HG02678 (cell line): ENCODE results near the gene KNOP1.

Experiments
- ATAC-seq: cut with Tn5 transposase; IDR thresholded peaks from one replicate; pipeline ENCODE4 v1.9.1; 2021; ENCODE audit warnings: mild to moderate bottlenecking, moderate library complexity; ENCODE audit not compliant: unreplicated experiment

KNOP1 gene

GRCh38 chr16:19717741-19718623 is at the start of gene KNOP1, which contains the start of gene IQCK:
TSS of gene KNOP1 (minus strand) at chr16:19718227. CDS start at chr16:19715035, 3,192 bp downstream.
TSS of gene IQCK (plus strand) at chr16:19718271. CDS start at chr16:19718307, 36 bp downstream.
- peak; percentile 91 for ATAC-seq

- ATAC-seq = no peak
These were observed 49.5 kb upstream of the KNOP1 start for GRCh38 chr16:19767497-19767896.

DNA sequence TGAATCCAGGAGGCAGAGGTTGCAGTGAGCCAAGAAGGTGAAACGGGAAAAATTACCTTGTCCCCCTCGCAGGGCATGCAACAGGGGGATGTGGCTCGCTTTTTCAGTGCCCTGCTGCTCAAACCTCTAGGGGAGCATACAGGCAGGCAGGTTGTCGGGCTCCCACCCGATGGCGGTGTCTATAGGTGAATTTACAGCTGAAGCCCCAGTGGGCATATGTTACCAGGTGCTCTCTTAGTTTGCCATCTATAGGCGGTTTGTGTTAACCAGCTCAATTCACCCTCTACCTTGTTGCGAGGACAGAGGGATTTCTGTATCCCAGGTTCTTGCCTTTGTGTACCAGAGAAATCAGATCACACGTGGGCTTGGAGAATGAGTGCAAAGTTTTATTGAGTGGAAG is 49.0 kb upstream of the KNOP1 start:
- ATAC-seq = no peak

DNA sequence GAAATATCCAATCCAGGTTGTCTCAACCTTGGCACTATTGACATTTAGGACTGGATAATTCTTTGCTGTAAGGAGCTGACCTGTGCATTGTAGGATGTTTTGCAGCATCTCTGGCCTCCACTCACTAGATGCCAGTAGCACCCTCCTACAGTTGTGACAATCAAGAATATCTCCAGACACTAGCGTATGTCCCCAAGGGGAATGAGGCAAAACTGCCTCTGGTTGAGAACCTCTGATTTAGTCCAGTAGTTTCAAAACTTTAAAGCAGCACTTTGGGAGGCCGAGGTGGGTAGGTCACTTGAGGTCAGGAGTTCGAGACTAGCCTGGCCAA is 48.5 kb upstream of the KNOP1 start:
- no peak for ATAC-seq

DNA sequence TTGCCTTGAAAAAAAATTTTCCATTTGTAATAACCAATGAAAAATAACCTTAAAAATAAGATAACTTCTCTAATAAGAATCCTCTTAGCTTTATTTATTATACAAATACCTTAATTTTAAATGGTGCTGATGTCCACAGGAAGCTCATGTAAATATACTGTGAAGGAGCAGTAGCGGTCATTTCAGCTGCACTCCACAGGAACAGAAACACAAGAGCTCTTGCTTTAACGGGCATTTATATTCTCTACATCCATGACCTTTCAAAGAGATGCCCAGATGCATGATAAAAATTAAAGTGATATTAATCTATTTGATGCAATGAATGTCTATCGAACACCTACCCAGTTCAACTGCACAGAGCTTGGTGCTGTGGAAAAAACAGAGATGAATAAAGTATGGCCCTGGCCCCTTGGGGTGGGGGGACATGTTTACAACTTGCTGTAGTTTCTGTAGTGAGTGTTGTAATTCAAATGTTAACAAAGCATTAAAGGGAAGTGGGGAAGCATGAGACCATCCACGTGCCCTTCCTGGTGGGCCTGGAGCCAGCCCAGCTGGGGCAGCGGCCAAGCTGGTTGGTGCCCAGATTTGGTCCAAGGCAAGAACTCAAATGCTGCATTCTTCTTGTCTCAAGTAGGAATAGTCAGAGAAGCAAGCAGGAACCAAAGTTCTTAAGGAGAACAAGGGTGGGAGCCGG is 48.0 kb upstream of the KNOP1 start:
- ATAC-seq = no peak

DNA sequence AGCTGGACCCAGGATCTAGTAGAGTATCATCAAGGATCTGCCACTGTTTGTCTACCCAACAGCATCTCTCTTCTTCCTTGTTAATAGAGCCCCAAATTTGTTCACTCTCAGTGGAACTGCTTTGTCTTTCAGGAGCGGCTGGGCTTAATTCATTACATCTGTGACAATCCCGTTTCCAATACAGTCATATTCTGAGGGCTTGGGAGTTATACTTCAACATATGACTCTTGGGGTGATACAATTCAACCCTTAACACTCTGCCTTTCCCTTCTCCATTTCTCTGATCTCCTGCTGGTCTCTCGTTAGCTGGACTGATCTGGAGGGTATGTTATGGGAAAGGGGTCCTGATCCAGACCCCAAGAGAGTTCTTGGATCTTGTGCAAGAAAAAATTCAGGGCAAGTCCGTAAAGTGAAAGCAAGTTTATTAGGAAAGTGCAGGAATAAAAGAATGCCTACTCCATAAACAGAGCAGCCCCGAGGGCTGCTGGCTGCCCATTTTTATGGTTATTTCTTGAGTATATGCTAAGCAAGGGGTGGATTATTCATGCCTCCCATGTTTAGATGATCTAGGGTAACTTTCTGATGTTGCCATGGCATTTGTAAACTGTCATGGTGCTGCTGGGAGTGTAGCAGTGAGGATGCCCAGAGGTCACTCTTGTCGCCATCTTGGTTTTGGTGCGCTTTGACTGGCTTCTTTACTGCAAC is 42.5 kb upstream of the KNOP1 start:
- ATAC-seq = no peak

GRCh38 chr16:19757762-19758595 is 40.0 kb upstream of the KNOP1 start:
- no peak for ATAC-seq

- no peak for ATAC-seq
These were observed 39.0 kb upstream of the KNOP1 start for GRCh38 chr16:19757026-19757425.

DNA sequence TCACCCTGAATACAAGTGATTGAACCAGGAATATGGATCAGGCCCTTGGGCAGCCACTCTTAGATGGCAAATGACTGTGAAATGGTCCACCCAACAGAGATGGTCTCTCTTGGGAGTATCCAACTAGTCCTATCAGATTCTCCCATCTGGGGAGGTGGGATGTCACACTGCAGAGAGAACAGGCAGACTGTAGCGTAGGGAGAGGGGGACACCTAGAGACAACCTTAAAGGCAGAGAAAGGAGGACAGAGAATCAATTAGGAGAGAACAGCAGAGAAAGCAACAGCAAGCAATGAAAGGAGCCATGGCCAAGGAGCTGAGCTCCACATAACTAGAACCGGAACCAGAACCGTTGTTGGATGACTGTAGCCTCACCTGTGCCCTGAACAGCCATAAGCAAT is 37.2 kb upstream of the KNOP1 start:
- no peak for ATAC-seq

DNA sequence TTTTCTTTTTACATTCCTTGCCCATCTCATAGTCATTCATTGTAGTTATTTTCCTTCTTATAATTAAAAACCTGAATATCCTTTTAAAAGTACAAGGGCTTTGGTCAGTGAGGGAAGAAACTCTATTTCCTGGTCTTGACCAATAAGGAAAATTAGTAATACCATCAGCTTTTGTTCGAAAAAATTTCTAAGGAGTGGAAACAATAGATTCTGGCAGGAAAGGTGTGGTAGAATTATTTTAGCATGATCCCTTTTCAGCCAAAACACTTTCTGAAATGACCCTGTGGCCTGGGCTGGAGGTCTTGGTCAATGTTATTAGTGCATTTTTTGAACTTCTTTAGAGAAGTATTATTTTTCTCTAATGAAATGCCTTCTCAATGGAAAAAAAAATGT is 36.6 kb upstream of the KNOP1 start:
- ATAC-seq = no peak

DNA sequence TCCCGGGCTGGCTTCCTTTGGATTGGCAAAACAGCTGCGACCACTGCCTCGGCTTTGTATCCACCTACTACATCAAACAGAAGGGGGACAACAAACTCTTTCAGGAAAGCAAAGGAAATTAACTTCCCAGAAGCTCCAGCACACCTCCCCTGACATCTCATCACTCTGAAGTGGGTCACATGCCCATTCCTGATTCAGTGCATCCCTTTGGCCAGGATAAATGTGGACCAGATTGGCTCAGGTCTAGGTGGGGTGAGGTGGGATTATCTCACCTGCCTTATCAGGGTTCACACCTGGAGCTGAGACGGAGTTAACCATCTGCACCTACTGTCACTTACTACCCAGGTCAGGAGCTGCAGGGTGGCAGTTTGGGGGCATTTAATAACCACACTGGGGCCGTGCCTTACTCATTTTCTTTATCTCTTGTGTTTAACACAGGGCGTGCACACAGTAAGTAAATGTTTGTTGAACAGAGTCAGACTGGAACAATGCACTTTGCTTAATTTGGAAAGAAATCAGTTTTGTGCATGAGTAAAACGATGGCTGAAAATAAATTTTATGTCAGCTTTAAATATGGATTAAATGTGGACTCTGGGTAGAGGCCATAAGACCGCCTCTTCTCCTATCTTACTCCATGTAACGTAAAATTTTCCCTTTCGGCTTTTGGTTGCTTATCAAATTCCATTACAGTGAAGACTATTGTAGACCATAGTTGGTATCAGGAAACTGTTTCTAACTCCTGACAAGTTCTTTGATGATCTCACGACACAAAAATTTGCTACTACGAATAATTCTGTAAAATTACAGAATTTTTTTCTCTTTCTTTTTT is 36.0 kb upstream of the KNOP1 start:
- no peak for ATAC-seq

- no peak for ATAC-seq
These were observed 33.7 kb upstream of the KNOP1 start for GRCh38 chr16:19751478-19752385.

DNA sequence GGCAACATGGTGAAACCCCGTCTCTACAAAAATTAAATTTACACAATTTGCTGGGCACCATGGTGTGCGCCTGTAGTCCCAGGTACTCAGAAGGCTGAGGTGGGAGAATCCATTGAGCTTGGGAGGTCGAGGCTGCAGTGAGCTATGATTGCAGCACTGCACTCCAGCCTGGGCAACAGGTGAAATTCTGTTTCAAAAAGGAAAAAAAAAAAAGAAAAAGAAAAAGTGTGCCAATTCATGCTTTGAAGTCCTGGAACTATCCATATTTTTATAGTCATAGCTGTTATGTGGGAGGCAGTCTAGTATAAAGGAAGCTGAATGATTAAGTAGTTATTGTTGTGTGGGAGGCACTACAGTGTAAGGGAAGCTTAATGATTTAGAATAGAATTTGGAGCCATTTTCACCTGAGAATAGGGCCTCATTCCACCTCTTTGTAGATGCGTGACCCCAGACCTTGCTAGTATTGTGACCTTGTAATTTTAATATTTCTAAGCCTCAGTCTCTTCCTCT is 31.6 kb upstream of the KNOP1 start:
- no peak for ATAC-seq

GRCh38 chr16:19748389-19749168 is 30.6 kb upstream of the KNOP1 start:
- ATAC-seq = no peak

DNA sequence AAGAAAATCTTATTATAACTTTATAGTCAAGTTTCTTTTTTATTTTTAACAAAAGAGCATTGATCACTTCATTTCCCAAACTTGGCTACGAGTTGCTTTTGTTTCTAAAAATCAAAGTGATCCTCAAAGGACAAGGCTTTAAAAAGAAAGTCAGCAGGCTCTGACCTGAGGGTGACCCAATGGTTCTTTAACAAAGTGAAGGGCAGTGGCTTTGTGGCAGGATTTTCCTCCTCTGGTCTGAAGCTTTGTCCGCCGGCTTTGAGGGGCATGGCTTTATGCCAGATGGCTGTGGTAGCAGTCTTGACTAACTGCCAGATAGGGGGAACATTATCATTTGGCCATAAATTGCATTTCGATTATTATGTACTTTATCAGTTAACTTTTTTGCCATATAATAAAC is 28.5 kb upstream of the KNOP1 start:
- ATAC-seq = no peak

DNA sequence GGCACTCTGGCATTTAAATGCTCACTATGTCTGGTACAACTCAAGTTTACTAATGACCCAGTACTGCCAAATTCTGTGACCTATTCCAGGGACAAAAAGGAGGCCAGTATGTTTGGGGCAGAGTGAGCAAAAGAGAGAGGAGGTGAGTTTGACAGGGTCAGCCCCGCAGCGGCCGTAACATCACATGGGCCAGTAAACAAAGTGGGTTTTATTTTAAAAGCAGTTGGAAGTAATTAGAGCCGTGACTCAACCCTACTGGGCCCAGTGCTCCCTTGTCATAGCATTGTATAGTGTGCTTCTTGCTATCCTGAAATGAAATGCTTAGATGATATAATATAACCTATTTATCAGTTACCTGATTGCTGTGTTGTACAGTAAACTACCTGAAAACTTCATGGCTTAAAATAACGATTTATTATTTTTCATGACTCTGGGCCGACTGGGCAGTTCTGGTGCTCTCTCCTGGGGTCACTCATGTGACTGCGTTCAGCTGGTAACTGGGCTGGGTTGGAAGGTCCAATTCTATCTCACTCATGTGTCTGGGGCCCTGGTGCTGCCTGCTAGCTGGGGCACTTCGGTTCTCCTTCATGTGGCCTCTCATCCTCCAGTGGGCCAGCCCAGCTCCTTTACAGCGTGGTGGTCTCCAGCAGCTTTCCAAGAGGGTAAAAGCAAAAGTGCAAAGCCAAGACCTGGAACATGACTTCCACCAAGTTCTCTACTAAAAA is 27.4 kb upstream of the KNOP1 start:
- ATAC-seq = no peak

DNA sequence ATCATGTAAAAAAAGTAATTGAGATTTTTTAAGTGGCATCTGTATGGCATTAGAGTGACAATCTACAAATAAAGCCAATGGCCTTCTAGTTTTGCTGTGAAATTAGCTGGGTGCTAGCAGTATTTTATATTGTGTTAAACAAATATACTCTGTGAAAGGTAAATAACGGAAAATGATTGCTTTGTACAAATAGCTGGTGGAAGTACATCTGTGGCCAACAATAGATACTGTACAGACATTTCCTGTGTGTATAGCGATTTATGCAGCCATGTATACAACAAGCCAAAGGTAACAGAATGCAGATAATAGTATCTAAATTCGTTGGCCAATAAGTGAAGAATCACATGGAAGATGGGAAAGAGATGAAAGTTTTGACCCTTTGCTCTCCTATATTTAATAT is 26.6 kb upstream of the KNOP1 start:
- no peak for ATAC-seq
